ENCODE data around the gene KMT2E.

GRCh38 chr7:104973909-104974415 lies 40.0 kb upstream of the KMT2E start:
- TF ChIP-seq CTCF (IDR thresholded peaks at IDR 0.05; ENCODE audit: low read depth, low read length, poor library complexity, severe bottlenecking): no peak
- TF ChIP-seq EZH2phosphoT487 (IDR thresholded peaks at IDR 0.05; ENCODE audit: borderline replicate concordance, low read length): no peak

All from DOHH2 (cell line).